Measurements from ENCODE around the gene SREBF2. TPM values are rescaled to one million over a fixed set of nuclear protein-coding genes. Genes with fewer than 3 reads are reported as not detected.

Gene SREBF2
- polyA plus RNA-seq, 1 donor from 2014 or later, result 73.0 TPM

GRCh38 chr22:41917903-41918791, 85.2 kb downstream of the SREBF2 start:
- no peak overlapping the region for H2AFZ ChIP-seq (ENCODE audit: low read depth, low read length)
- no peaks in the 10 kb centered on the region for H3K36me3 ChIP-seq (ENCODE audit: insufficient read depth, low read length)
- H3F3A ChIP-seq (ENCODE audit: insufficient read depth, low read length, poor library complexity, severe bottlenecking), result no peaks in the 10 kb centered on the region
- no peaks in the 10 kb centered on the region for H3K9me2 ChIP-seq (ENCODE audit: insufficient read depth, low read length)
- H3K9ac ChIP-seq (ENCODE audit: low read length), result no peak overlapping the region
- H4K20me1 ChIP-seq (ENCODE audit: insufficient read depth), result no peaks in the 10 kb centered on the region
- no peaks in the 10 kb centered on the region for H3K79me2 ChIP-seq (replicated peaks; ENCODE audit: insufficient read depth, low read length)
- no peak overlapping the region for H3K4me3 ChIP-seq (ENCODE audit: low read length)
- no peak overlapping the region for H3K27ac ChIP-seq (ENCODE audit: low read length)
- H3K9me3 ChIP-seq (ENCODE audit: low read length), result no peaks in the 10 kb centered on the region
- peaks cover 71% of the 10 kb centered on the region for H3K27me3 ChIP-seq (ENCODE audit: insufficient read depth, low read depth, low read length)
- no peak for TF ChIP-seq MXI1 (conservative IDR thresholded peaks at IDR 0.05; ENCODE audit: poor library complexity, severe bottlenecking)
- TF ChIP-seq POLR2AphosphoS5 (IDR thresholded peaks at IDR 0.05), result no peak
- no peak for TF ChIP-seq SMC3 (conservative IDR thresholded peaks at IDR 0.05; ENCODE audit: poor library complexity)
- TF ChIP-seq, protein P1, sequence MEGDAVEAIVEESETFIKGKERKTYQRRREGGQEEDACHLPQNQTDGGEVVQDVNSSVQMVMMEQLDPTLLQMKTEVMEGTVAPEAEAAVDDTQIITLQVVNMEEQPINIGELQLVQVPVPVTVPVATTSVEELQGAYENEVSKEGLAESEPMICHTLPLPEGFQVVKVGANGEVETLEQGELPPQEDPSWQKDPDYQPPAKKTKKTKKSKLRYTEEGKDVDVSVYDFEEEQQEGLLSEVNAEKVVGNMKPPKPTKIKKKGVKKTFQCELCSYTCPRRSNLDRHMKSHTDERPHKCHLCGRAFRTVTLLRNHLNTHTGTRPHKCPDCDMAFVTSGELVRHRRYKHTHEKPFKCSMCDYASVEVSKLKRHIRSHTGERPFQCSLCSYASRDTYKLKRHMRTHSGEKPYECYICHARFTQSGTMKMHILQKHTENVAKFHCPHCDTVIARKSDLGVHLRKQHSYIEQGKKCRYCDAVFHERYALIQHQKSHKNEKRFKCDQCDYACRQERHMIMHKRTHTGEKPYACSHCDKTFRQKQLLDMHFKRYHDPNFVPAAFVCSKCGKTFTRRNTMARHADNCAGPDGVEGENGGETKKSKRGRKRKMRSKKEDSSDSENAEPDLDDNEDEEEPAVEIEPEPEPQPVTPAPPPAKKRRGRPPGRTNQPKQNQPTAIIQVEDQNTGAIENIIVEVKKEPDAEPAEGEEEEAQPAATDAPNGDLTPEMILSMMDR (IDR thresholded peaks at IDR 0.05; ENCODE audit: poor library complexity, severe bottlenecking), result no peak
- no peak for TF ChIP-seq RAD21 (conservative IDR thresholded peaks at IDR 0.05)
- TF ChIP-seq EZH2 (IDR thresholded peaks at IDR 0.05; ENCODE audit: borderline replicate concordance, insufficient read depth, low read length, poor library complexity, severe bottlenecking), result no peak
- TF ChIP-seq EP300 (conservative IDR thresholded peaks at IDR 0.05; ENCODE audit: poor library complexity, severe bottlenecking), result no peak
- TF ChIP-seq REST (IDR thresholded peaks at IDR 0.05; ENCODE audit: borderline replicate concordance), result no peak
- TF ChIP-seq TAF1 (IDR thresholded peaks at IDR 0.05; ENCODE audit: low read depth), result no peak
- no peak overlapping the region for H3K4me2 ChIP-seq (ENCODE audit: low read length)

- peak overlapping the region; percentile 29 for H3K9ac ChIP-seq (ENCODE audit: low read length)
- H3F3A ChIP-seq (ENCODE audit: insufficient read depth, low read length, poor library complexity, severe bottlenecking), result no peaks in the 10 kb centered on the region
- H3K9me2 ChIP-seq (ENCODE audit: insufficient read depth, low read length), result no peaks in the 10 kb centered on the region
- no peaks in the 10 kb centered on the region for H3K9me3 ChIP-seq (ENCODE audit: low read length)
- H3K36me3 ChIP-seq (ENCODE audit: insufficient read depth, low read length), result no peaks in the 10 kb centered on the region
- no peak overlapping the region for H3K27ac ChIP-seq (ENCODE audit: low read length)
- H3K27me3 ChIP-seq (ENCODE audit: insufficient read depth, low read depth, low read length), result peaks cover 59% of the 10 kb centered on the region
- no peaks in the 10 kb centered on the region for H3K79me2 ChIP-seq (replicated peaks; ENCODE audit: insufficient read depth, low read length)
- no peak overlapping the region for H3K4me2 ChIP-seq (ENCODE audit: low read length)
- TF ChIP-seq SMC3 (conservative IDR thresholded peaks at IDR 0.05; ENCODE audit: poor library complexity), result no peak
- TF ChIP-seq, protein P1 (IDR thresholded peaks at IDR 0.05; ENCODE audit: poor library complexity, severe bottlenecking), result no peak
- no peak for TF ChIP-seq REST (IDR thresholded peaks at IDR 0.05; ENCODE audit: borderline replicate concordance)
- no peak for TF ChIP-seq MXI1 (conservative IDR thresholded peaks at IDR 0.05; ENCODE audit: poor library complexity, severe bottlenecking)
- no peak for TF ChIP-seq RAD21 (conservative IDR thresholded peaks at IDR 0.05)
- TF ChIP-seq EZH2 (IDR thresholded peaks at IDR 0.05; ENCODE audit: borderline replicate concordance, insufficient read depth, low read length, poor library complexity, severe bottlenecking), result no peak
- TF ChIP-seq EP300 (conservative IDR thresholded peaks at IDR 0.05; ENCODE audit: poor library complexity, severe bottlenecking), result no peak
- TF ChIP-seq TAF1 (IDR thresholded peaks at IDR 0.05; ENCODE audit: low read depth), result no peak
- no peak for TF ChIP-seq POLR2AphosphoS5 (IDR thresholded peaks at IDR 0.05)
- H2AFZ ChIP-seq (ENCODE audit: low read depth, low read length), result no peak overlapping the region
- no peaks in the 10 kb centered on the region for H4K20me1 ChIP-seq (ENCODE audit: insufficient read depth)
- peak overlapping the region; percentile 55 for H3K4me3 ChIP-seq (ENCODE audit: low read length)
These were observed 86.7 kb downstream of the SREBF2 start for GRCh38 chr22:41919357-41920224.
